HG02852 (cell line): ENCODE results near the gene SNX5.

Source experiments
- ATAC-seq: cut with Tn5 transposase; IDR thresholded peaks from one replicate; pipeline ENCODE4 v1.9.1; 2021; ENCODE audit warnings: mild to moderate bottlenecking, moderate library complexity; ENCODE audit not compliant: unreplicated experiment

The SNX5 gene

GRCh38 chr20:17941087-17941825 lies 27.3 kb downstream of the SNX5 start:
- no peak for ATAC-seq

DNA sequence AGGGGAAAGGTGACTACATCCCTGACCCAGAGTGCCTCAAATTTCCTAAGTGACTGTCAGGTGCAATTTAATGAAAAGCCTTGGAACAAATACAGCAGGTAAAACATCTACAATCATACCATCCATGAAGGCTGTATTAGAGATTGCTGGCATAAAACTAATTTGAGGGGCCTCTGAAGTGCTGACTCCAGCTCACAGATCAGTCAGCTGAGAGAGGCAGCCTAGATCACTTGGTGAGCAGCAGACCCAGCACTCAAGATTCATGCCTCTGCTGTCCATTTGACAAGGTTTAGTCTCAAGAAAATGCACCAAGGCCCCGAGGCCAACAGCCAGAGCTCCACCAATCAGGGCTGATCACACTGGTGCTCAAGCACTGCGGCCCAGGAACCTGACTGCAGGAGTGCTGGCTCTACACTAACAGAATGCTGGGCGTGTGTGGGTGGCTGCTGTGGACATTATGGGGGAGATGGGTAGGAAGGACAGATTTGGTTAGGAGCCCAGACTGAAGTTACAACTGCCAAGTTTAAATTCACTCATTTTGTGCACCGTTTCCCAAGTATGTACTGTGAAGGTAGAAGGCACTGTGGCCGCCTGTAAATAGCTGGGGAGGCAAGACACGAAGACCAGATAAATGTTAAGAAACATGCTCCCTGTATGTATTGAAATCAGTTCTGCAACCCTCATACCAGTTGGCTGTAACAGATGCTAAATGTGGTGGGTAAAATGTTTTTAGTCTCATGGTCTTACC lies 28.2 kb downstream of the SNX5 start:
- ATAC-seq, result no peak

- ATAC-seq, result peak; percentile 2
Observed at GRCh38 chr20:17939622-17940223, 28.9 kb downstream of the SNX5 start.

- ATAC-seq, result peak; percentile 68
Observed at GRCh38 chr20:17938871-17939619, 29.5 kb downstream of the SNX5 start.

DNA sequence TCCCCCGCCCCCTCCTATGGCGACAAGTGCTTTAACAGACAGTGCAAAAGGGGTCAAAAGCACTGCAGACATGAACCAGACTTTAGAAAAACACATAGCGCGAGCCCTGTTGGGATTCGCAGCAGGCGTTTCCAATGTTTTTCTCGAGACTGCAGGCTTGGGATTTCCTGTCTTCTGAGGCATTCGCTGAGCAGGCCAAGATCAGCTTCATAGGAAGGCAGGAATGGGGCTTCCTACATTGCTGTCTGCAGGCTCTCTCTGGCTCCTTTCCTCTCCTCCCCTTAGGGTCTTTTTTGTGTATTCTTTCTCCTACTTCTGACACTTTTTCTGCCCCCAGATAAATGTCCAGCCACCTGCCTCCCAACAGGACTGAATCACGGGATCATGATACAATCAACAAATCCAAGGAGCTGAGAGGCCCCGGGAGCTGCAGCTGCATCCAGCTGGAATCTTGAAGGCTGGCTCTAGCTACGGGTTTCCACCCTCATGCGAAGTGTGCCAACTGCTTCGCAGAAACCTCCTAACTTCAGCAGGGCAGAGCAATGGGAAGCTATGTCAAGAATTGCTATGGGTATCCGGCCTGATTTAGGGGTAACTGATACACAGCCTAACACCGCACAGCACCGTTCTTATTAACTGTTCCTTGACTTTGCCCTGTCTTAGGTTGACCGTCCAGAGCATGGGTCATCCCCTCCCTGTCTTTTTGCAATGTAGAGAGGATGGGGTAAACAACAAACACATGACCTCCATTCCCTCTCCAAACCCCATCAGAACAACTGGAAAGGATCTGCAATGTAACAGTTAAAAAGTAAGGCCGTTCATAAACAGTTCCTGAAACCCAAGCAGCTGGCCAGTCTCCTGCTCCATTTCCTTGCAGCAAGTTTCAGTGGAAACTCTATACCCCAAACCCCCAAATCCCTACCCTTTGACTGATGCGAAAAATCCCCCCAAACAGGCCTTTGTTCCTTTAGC lies 31.5 kb downstream of the SNX5 start:
- no peak for ATAC-seq

- ATAC-seq, result no peak
Observed at GRCh38 chr20:17936286-17936760, 32.3 kb downstream of the SNX5 start.

GRCh38 chr20:17935761-17936160 lies 32.8 kb downstream of the SNX5 start:
- no peak for ATAC-seq

DNA sequence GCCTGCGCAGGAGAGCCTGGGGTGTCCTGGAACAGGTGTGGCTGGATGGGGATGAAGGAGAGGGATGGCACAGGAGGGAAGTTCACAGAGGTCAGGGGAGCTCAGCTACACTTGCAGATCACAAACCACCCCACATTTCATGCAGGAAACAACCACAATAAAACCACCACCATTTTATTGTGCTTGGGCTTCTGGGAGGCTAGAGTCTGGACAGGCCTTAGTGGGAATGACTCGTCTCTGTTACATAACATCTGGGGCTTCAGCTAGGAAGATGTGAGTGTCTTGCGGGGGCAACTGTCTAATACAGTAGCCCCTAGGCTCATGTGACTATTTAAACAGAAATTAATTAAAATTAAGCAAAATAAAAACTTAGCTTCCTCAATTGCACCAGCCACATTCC lies 33.4 kb downstream of the SNX5 start:
- ATAC-seq, result no peak

- ATAC-seq, result no peak
Observed at GRCh38 chr20:17934141-17934862, 34.3 kb downstream of the SNX5 start.

DNA sequence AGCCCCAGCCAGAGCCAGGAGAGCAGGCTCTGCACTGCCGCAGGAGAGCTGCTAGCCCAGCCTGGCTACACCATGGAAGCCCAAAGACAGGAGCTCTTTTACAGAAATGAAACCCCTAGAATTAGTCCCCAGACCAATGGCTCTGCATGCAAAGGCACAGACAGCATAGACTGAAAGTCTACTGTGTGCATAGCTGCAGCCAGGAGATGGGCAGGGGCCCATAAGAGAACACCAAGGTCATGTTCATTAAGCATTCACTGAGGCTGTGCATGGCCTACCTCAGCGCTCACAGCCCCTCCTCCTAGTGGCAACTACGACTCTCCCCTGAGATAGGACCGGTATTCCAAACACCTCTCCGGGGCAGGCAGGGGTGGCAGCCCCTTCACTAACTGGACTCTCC lies 34.9 kb downstream of the SNX5 start:
- ATAC-seq, result peak; percentile 71

DNA sequence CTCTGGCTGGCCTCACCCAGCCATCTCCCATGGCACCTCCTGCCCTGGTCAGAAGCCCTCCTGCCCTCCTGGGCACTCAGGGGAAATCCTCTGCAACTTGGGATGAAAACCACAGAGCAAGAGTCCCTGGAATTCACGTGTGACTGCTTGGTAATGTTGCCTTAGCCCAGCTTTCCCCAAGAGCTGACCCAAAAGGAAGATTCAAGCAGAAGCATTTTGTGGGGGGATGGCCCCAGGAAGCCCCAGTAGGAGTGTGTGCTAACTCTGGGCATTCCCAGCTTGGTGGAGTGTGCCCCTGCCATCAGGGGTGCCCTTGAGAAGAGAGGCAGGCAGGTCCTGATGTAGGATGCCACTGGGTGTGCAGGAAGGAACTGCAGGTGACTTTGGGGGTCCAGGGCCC lies 35.5 kb downstream of the SNX5 start:
- no peak for ATAC-seq

GRCh38 chr20:17932396-17932795 lies 36.2 kb downstream of the SNX5 start:
- ATAC-seq, result no peak

DNA sequence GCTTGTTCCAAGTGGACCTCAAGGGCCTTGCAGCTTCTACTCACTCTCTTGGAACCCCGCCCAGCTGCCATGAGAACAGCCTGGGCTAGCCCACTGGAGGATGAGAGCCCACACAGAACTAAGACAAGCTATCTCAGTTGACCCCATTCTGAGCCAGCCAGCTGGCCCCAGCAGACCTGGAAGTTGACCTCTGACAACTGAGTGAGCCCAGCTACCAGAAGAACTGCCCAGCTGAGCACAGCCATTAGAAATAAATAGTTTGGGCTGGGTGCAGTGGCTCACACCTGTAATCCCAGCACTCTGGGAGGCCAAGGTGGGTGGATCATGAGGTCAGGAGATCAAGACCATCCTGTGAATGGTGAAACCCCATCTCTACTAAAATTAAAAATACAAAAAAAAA lies 37.1 kb downstream of the SNX5 start:
- ATAC-seq, result no peak

- no peak for ATAC-seq
Observed at GRCh38 chr20:17928633-17929311, 39.8 kb downstream of the SNX5 start.

DNA sequence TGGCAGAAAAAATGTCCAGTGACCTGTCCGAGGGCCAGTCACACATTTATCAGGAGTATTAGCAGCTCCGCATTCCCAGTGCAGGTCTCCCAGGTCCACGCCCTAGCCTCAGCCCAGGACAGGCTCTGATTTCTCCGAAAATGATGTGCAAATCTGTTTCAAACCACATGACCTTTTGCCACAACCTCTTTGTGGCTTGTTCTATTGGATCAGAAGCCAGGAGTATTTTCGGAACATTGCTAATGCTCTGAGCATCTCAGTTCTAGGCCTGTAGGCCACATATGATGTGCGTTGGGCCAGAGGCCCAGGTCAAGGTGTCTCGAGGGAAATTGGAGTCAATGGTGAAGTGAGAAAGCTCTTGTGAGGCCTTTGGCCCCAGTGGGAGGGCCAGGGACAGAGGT lies 40.4 kb downstream of the SNX5 start:
- ATAC-seq, result no peak

DNA sequence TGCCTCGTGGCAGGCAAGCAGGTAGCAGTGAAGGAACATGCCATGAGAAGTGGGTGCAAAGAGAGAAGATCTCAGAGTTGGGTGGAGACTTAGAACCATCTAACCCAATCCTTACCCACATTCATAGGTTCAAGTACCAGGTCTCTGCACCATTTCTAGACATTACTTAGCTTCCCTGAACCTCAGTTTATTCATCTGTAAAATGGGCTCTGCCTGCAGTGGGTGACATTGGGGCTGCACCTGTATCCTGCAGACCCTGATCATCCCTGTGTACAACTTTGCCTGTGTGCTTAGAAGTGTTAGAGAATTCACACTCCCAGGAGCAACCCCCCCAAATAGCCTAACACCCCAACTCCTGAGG lies 42.7 kb downstream of the SNX5 start:
- ATAC-seq, result no peak

DNA sequence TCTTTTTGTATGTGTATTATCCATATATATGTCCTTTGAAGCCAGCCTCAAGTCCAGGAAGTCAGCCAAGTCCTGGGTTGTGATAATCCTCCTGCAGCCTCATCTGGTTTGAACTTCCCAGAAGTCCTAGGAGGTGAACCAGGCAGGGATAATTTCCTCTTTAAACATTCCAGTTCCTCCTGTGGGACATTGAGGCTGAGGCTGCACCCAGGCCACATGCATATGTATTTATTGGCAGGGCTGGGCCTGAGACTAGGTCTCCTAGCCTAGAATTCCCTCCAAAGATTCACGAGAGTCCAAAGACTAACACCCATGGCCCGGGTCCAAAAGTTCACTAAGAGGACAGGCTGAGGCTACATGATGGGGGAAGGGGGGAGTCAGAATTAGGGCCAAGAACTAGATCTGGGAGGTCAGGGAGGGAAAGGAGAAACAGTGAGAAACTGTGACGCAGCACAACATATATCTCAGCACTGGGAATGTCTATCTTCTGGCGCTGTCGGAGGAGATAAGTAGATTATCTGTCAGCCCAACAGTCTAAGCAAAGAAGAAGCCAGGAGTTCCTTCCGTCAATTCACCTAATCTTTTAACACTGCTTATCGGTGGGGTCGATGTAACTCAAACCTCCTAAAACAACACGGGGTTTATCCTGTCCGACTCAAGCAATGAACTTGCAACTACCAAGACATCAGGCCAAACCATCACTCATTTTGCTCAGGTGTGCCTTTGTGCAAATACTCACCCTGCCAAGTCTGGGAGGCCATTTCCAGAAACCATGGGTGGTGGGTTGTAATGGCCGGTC lies 43.3 kb downstream of the SNX5 start:
- no peak for ATAC-seq

- ATAC-seq, result no peak
Observed at GRCh38 chr20:17921774-17922173, 46.8 kb downstream of the SNX5 start.
